Esophagus muscularis mucosa (tissue), 4 donors: Measurements from ENCODE around the gene SFSWAP. TPM values are rescaled to one million over a fixed set of nuclear protein-coding genes. Genes with fewer than 3 reads are reported as not detected.
"Not testable (repeated sequence)": the region's sequence is repeated elsewhere in the genome, so short reads cannot be mapped to it uniquely, and the experiment has no call there.

Source experiments
- DNase-seq: peaks from one replicate; pipeline ENCODE4 v3.0.0-alpha.2; 2017; ENCODE audit errors: extremely low spot score
- H3K27ac ChIP-seq, 4 donors: fragments of 200-600 bp; sonication (generic); replicated peaks in 1 of 4; 1 replicate in 3 of 4; 2 replicates in 1 of 4; pipeline ENCODE4 v1.5.1; 2016 to 2019; ENCODE audit warnings: mild to moderate bottlenecking in 1 of 4
- H3K27me3 ChIP-seq, 4 donors: fragments of 200-600 bp; sonication (generic); one replicate each; pipeline versions ENCODE4 v1.5.1 to v1.6.0; 2016 to 2019
- H3K36me3 ChIP-seq, 4 donors: fragments of 200-600 bp; sonication (generic); one replicate each; pipeline ENCODE4 v1.5.1; 2016 to 2019
- H3K4me1 ChIP-seq, 4 donors: fragments of 200-600 bp; sonication (generic); one replicate each; pipeline ENCODE4 v1.5.1; 2016 to 2019
- H3K4me3 ChIP-seq, 4 donors: fragments of 200-600 bp; sonication (generic); 1 replicate in 2 of 4; 2 replicates in 2 of 4; pipeline ENCODE4 v1.5.1; 2016 to 2019; ENCODE audit warnings: mild to moderate bottlenecking in 4 of 4, moderate library complexity in 1 of 4
- H3K9me3 ChIP-seq, 4 donors: fragments of 200-600 bp; sonication (generic); 1 replicate in 3 of 4; 2 replicates in 1 of 4; pipeline ENCODE4 v1.5.1; 2016 to 2019
- EP300 ChIP-seq: sonication (generic); formaldehyde crosslinking; IDR thresholded peaks from one replicate; pipeline ENCODE4 v1.6.1; 2017; ENCODE audit warnings: antibody characterized with exemption
- POLR2A ChIP-seq: fragments of 450-650 bp; IDR thresholded peaks from one replicate; pipeline ENCODE4 v1.6.1; 2017; ENCODE audit warnings: antibody characterized with exemption, moderate library complexity, mild to moderate bottlenecking, low read depth
- POLR2AphosphoS5 ChIP-seq, 2 donors: sonication (generic); formaldehyde crosslinking; IDR thresholded peaks; one replicate each; pipeline ENCODE4 v1.6.1; 2017; ENCODE audit warnings: antibody characterized with exemption in 2 of 2
- WGBS: methylation state at CpG from one replicate; pipeline ENCODE4 v1.1.5; 2018; 5-methylcytosine and 5-hydroxymethylcytosine counted together
- intact Hi-C: fragments of 100-400 bp; cut with DNase I; formaldehyde crosslinking; loops from one replicate; pipeline ENCODE4 v1.15.1; 2023
- total RNA-seq, 4 donors: library from RNA; depleted of rRNA; stranded (reverse); fragments of >200 nt; gene quantifications; one replicate each; pipeline versions ENCODE4 v1.1.0 to v1.2.1, GENCODE V29; 2016
- TF ChIP-seq, protein P1 (sequence below), 3 experiments: fragments of 200-600 bp in 2 of 3; fragments of 450-650 bp in 1 of 3; sonication (generic) in 2 of 3; IDR thresholded peaks; one replicate each; pipeline ENCODE4 v1.5.1; 2017 to 2019; ENCODE audit warnings: antibody characterized with exemption in 3 of 3, mild to moderate bottlenecking in 2 of 3, moderate library complexity in 1 of 3

SFSWAP gene
- total RNA-seq, result 10 to 100 TPM; 21.7 to 28.2 (median 25.0) TPM

DNA sequence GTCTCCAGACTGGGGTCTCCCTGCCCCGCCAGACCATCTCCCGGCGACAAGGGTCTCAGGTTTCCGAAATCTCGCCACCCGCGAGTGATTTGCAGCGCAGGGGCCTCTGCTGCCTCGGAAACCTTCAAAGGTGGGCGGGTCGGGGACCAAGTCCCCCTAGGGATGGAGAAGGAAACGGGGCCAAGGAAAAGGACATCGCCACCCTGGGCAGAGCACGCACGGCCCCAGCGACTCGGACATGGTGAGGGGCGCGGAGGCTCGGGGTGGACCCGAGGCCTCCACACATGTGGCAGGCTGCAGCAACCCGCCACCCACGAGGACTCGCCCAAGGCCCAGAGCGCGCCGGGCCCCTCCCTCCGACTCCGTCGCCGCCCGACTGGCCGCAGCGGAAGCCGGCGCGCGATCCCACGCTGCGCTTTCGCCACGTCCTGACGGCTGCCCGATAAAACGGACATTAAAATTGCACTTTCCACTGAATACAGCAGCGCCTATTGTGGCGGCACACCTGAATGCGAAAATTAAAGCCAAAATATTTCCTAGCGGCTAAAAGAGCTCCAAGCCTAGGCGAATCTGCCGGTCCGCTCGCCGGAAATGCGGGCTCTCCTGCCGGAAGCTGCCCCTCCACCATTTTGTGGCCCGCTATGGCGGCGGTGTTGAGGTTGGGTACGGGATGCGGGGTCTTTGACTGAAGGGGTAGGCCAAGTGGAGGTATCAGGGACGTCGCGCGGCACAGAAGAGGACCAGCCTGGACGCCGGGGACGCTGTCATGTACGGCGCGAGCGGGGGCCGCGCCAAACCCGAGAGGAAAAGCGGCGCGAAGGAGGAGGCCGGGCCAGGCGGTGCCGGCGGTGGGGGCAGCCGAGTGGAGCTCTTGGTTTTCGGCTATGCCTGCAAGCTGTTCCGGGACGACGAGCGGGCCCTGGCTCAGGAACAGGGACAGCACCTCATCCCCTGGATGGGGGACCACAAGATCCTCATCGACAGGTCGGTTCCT lies at the start of gene SFSWAP:
SFSWAP (plus strand) TSS at position 627 of the 994 bp plus-strand sequence; CDS start at position 767, 140 bp downstream.
- no peaks in the 10 kb centered on the region for H3K27me3 ChIP-seq
- H3K4me3 ChIP-seq, result peak within 1 kb of the TSS; percentile 71 to 89 (median 80)
- peaks cover 19 to 26% (median 21%) of the 10 kb centered on the region in 4 donors for H3K36me3 ChIP-seq
- peaks cover 21 to 30% (median 26%) of the 10 kb centered on the region in 4 donors for H3K4me1 ChIP-seq
- peak; percentile 87 to 91 for TF ChIP-seq POLR2AphosphoS5 (IDR thresholded peaks at IDR 0.05)
- TF ChIP-seq EP300, result no peak
- TF ChIP-seq POLR2A, result peak; percentile 44
- no peak for DNase-seq
- peak within 1 kb of the TSS; percentile 82 to 92 (median 88) for H3K27ac ChIP-seq
- no peaks in the 10 kb centered on the region for H3K9me3 ChIP-seq
- under 1% methylated on average over 47 of the region's 90 CpGs for WGBS
- intact Hi-C loops, result no loop called here

GRCh38 chr12:131661170-131661985 lies 49.5 kb upstream of the SFSWAP start:
- H3K9me3 ChIP-seq, H3K27ac ChIP-seq, intact Hi-C loops, H3K36me3 ChIP-seq, DNase-seq, H3K4me1 ChIP-seq: not testable (repeated sequence)
- no CpG with 5 or more reads among the region's 78 CpGs for WGBS
- peak overlapping the region; percentile 39 to 54 (median 43) for H3K4me3 ChIP-seq
- peaks cover 0 to 21% (median 0%) of the 10 kb centered on the region in 4 donors for H3K27me3 ChIP-seq

GRCh38 chr12:131661986-131662288 lies 49.0 kb upstream of the SFSWAP start:
- peaks cover 0 to 21% (median 0%) of the 10 kb centered on the region in 4 donors for H3K27me3 ChIP-seq
- H3K4me3 ChIP-seq, H3K9me3 ChIP-seq, intact Hi-C loops, H3K4me1 ChIP-seq, H3K27ac ChIP-seq, DNase-seq, H3K36me3 ChIP-seq: not testable (repeated sequence)
- no CpG with 5 or more reads among the region's 28 CpGs for WGBS

DNA sequence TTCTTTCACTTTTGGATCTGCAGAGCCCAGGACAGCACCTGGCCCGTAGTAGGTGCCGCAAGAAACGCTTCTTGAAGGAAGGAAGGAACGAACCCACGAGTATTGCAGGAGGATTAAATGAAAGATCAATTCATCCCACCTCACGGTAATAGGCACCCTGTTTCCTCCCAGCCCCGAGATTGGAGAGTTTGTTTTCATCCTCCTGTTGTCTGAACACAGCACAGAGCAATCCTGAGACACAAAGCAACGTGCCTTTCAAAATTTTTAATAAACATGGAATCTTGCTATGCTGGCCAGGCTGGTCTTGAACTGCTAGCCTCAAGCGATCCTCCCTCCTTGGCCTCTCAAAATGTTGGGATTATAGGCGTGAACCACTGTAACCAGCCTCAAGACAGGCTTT lies 48.5 kb upstream of the SFSWAP start:
- H3K9me3 ChIP-seq, intact Hi-C loops, H3K4me1 ChIP-seq, H3K27ac ChIP-seq, H3K4me3 ChIP-seq, H3K36me3 ChIP-seq, DNase-seq: not testable (repeated sequence)
- WGBS, result 80% methylated on average over 9 of the region's 10 CpGs
- H3K27me3 ChIP-seq, result peaks cover 0 to 21% (median 0%) of the 10 kb centered on the region in 4 donors

DNA sequence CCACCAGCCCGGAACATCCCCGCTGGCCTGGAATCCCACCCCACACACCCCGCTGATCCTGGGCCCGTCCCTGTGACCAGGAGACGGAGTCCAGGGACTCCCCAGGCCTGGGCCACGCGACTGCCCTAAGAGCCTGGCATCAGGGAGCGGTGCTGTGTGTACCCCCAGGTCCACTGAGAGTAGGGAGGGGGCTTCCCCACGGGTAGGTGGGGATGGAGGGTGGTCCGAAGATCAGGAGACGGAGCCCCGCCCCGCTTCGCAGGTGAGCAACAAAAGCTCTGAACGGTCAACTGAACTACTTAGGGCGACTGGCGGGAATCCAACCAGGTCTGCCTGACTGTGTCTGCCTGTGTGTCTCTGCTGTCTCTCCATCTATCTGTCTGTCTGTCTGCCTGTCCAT lies 45.2 kb upstream of the SFSWAP start:
- H3K36me3 ChIP-seq, DNase-seq, H3K27ac ChIP-seq, H3K4me3 ChIP-seq, H3K4me1 ChIP-seq, intact Hi-C loops, H3K9me3 ChIP-seq: not testable (repeated sequence)
- 83% methylated on average over 10 of the region's 17 CpGs for WGBS
- H3K27me3 ChIP-seq, result peaks cover 0 to 13% (median 0%) of the 10 kb centered on the region in 4 donors

DNA sequence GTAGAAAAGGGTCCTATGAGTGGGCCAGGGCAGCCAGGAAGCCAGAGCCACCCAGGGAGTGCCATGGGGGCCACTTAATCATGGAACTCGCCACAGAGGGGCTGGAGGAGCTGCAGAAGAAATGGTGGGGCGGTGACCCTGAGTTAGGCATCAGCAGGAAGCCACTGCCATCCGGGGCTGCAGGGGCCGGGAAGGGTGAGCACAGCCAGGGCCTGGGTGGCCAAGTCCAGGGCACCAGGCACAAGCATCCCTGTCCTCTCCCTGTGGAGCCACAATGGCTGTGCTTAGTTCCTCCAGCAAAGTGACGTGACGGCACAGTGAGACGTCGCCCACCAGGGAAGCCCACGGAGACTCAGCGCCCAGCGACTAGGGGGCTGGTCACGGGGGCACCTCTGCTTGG lies 44.4 kb upstream of the SFSWAP start:
- H3K27ac ChIP-seq, H3K36me3 ChIP-seq, intact Hi-C loops, H3K4me3 ChIP-seq, H3K9me3 ChIP-seq, DNase-seq, H3K4me1 ChIP-seq: not testable (repeated sequence)
- WGBS, result no CpG with 5 or more reads among the region's 12 CpGs
- peaks cover 0 to 22% (median 0%) of the 10 kb centered on the region in 4 donors for H3K27me3 ChIP-seq

DNA sequence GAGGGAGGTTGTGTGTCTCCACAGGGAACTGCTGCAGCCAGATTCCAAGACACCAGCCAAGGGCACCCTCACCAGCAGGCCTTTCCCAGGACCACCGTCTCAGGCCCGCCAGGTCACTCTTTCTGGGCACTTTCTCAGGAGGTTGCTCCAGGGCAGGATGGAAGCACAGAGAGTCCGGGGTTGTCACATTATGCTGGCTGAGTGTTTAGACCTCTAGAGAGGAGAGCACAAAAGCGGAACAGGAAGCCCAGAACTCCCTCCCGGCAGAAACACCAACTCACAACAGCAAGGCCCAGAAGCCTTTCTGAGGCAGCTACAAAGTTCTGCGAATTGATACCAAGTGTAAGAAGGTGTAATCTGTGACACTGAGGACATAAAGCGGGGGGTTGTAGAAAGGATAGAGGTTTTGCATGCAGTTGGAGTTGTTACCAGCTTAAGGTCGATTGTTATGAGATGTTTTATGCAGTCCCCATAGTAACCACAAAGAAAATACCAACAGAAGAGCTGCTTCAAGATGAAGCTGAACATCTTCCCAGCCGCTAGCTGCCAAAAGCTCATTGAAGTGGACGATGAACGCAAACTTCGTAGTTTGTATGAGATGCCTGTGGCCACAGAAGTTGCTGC lies 43.8 kb upstream of the SFSWAP start:
- H3K27ac ChIP-seq, H3K4me1 ChIP-seq, H3K36me3 ChIP-seq, H3K9me3 ChIP-seq, DNase-seq, intact Hi-C loops, H3K4me3 ChIP-seq: not testable (repeated sequence)
- peaks cover 0 to 28% (median 0%) of the 10 kb centered on the region in 4 donors for H3K27me3 ChIP-seq
- WGBS, result 73% methylated on average over 11 of the region's 12 CpGs

- intact Hi-C loops, result no loop called here
- Histone ChIP-seq H3K27ac (no peak overlapping the region), H3K4me3 (no peak overlapping the region), H3K9me3 (peaks cover 0 to 14% (median 4%) of the 10 kb centered on the region in 4 donors), H3K4me1 (no peaks in the 10 kb centered on the region), H3K27me3 (peaks cover 0 to 47% (median 0%) of the 10 kb centered on the region in 4 donors), H3K36me3 (no peaks in the 10 kb centered on the region)
- DNase-seq, result no peak
- TF ChIP-seq EP300 (no peak), POLR2A (no peak), POLR2AphosphoS5 (IDR thresholded peaks at IDR 0.05) (no peak)
- TF ChIP-seq, protein P1, sequence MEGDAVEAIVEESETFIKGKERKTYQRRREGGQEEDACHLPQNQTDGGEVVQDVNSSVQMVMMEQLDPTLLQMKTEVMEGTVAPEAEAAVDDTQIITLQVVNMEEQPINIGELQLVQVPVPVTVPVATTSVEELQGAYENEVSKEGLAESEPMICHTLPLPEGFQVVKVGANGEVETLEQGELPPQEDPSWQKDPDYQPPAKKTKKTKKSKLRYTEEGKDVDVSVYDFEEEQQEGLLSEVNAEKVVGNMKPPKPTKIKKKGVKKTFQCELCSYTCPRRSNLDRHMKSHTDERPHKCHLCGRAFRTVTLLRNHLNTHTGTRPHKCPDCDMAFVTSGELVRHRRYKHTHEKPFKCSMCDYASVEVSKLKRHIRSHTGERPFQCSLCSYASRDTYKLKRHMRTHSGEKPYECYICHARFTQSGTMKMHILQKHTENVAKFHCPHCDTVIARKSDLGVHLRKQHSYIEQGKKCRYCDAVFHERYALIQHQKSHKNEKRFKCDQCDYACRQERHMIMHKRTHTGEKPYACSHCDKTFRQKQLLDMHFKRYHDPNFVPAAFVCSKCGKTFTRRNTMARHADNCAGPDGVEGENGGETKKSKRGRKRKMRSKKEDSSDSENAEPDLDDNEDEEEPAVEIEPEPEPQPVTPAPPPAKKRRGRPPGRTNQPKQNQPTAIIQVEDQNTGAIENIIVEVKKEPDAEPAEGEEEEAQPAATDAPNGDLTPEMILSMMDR (IDR thresholded peaks at IDR 0.05), result no peak
- 69% methylated on average over 8 of the region's 8 CpGs for WGBS
Observed at GRCh38 chr12:131671276-131671675, 39.6 kb upstream of the SFSWAP start.
